Adipose tissue (tissue), 3 donors: ENCODE measurements around the gene UQCR11. TPM values are rescaled to one million over a fixed set of nuclear protein-coding genes. Genes with fewer than 3 reads are reported as not detected.
A peak's percentile ranks its signal among the peaks of the same experiment; 100 is the strongest.

Source experiments
- H3K27ac ChIP-seq: one replicate; pipeline ENCODE4 v1.5.1; 2013; ENCODE audit warnings: low read depth, low read length
- WGBS, 3 donors: extraction: QIAGEN DNeasy Blood & Tissue Kit; methylation state at CpG; one replicate each; pipeline ENCODE4 v1.1.7; 2013; 5-methylcytosine and 5-hydroxymethylcytosine counted together
- polyA plus RNA-seq, 3 donors: library from polyadenylated mRNA; stranded (reverse); fragments of 200-250 nt; gene quantifications; one replicate each; pipeline ENCODE4 v1.2.3, GENCODE V29; 2013
- donor health status: healthy with polysubstance abuse.
- donor health status: Bipolar disorder and iron deficiency.
- donor health status: healthy.

UQCR11 gene
- polyA plus RNA-seq, 3 donors: 64.5 to 179 (median 163) TPM

GRCh38 chr19:1602091-1602707 lies 3.1 kb downstream of the UQCR11 start:
- WGBS, 3 donors: 93 to 94% (median 94%) methylated on average over 21 of the region's 21 CpGs
- H3K27ac ChIP-seq: no peak overlapping the region

- H3K27ac ChIP-seq: no peak overlapping the region
- 89 to 93% (median 93%) methylated on average over 14 of the region's 14 CpGs for WGBS, 3 donors
Measured at GRCh38 chr19:1601613-1602064, 3.6 kb downstream of the UQCR11 start.

GRCh38 chr19:1599460-1599846 lies 5.8 kb downstream of the UQCR11 start:
- WGBS, 3 donors: 93 to 96% (median 94%) methylated on average over 15 of the region's 15 CpGs
- no peak overlapping the region for H3K27ac ChIP-seq

DNA sequence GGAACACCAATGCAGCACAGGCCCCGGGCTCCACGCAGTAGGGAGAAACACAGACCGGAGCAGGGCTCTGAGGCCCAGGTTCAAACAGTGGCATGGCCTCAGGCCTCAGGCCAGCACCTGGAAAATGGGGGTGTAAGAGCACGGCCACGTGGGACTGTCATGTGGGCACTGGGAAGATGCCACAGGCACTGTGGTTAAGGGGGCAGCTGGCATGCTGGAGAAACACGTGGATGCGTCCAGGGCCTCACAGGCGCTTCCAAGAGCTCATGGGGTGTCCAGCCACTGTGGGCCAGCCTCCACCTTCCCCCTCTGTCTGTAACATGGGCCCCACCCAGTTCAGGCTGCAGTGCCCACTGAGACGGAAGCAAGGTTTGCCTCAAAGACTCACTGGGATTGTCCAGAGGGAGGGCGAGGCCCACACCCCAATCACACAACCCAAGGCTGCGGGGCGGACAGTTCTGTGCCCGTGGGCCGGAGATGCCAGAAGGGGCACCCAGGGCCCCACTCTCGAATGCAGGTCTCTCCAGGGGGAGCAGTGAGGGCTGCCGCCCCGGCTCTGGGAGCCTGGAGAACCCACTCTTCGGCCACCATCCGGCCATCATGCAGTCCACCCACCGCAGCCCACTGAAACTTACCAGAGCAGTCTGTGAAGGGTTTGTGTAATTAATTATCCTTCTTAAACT lies 6.3 kb downstream of the UQCR11 start:
- 89 to 93% (median 90%) methylated on average over 20 of the region's 20 CpGs for WGBS, 3 donors
- H3K27ac ChIP-seq: no peak overlapping the region

- WGBS, 3 donors: 33 to 55% (median 47%) methylated on average over 9 to 10 of the region's 10 CpGs
- no peak overlapping the region for H3K27ac ChIP-seq
Measured at GRCh38 chr19:1593501-1593772, 11.8 kb downstream of the UQCR11 start.

DNA sequence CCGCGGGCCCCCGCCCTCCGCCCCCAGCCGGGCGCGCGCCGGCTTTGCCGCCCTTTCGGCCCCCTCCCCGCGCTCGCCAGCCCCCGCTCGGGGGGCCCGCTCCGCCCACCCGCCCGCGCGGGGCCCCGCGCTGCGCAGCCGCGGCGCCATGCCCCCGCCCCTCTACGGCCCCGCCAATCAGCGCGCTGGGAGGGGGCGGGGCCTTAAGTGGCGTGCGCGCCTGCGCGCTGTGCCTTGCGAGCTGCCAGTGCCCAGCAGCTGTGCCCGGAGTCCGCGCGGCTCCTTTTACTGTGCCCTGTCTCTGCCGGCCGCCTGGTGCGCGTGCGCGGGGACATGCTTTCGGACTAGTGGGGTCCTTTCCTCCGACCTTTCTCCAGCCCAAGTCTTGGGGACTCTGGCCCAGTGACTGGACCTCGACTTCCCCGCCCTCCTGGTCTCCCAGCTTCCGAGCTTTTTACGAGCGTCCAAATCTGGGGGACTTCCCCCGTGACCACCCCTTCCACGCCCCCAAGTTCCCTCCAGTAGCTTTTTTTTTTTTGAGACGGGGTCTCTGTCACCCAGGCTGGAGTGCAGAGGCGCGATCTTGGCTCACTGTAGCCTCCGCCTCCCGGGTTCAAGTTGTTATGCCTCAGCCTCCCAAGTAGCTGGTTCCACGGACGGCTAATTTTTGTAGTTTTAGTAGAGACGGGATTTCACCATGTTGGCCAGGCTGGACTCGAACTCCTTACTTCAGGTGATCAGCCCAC lies 12.3 kb downstream of the UQCR11 start, which contains the start of gene MBD3:
Gene MBD3, minus strand, starts transcription at position 111 of the 746 bp plus-strand sequence. CDS start 234 bp downstream, outside the sequence.
- peak within 1 kb of the TSS; percentile 81 for H3K27ac ChIP-seq
- 1% methylated on average over 37 to 68 of the region's 68 CpGs for WGBS, 3 donors

- H3K27ac ChIP-seq: peak overlapping the region; percentile 81
- 0 to 1% (median 0%) methylated on average over 64 to 94 of the region's 94 CpGs for WGBS, 3 donors
Measured at GRCh38 chr19:1592024-1592754, 13.1 kb downstream of the UQCR11 start.

- peak overlapping the region; percentile 81 for H3K27ac ChIP-seq
- 1 to 2% (median 1%) methylated on average over 29 to 31 of the region's 31 CpGs for WGBS, 3 donors
Measured at GRCh38 chr19:1591421-1592023, 13.7 kb downstream of the UQCR11 start.

- 29 to 31% (median 29%) methylated on average over 10 of the region's 10 CpGs for WGBS, 3 donors
- H3K27ac ChIP-seq: no peak overlapping the region
Measured at GRCh38 chr19:1590641-1591397, 14.4 kb downstream of the UQCR11 start.

- no peak overlapping the region for H3K27ac ChIP-seq
Measured at GRCh38 chr19:1587872-1588271, 17.4 kb downstream of the UQCR11 start.

GRCh38 chr19:1585243-1585580 lies 20.1 kb downstream of the UQCR11 start:
- 76 to 93% (median 93%) methylated on average over 11 to 13 of the region's 13 CpGs for WGBS, 3 donors
- H3K27ac ChIP-seq: no peak overlapping the region

More at GRCh38 chr19:1587872-1588271, 17.4 kb downstream of the UQCR11 start:
- WGBS, 3 donors: 65 to 74% (median 71%) methylated on average over 9 of the region's 9 CpGs

DNA sequence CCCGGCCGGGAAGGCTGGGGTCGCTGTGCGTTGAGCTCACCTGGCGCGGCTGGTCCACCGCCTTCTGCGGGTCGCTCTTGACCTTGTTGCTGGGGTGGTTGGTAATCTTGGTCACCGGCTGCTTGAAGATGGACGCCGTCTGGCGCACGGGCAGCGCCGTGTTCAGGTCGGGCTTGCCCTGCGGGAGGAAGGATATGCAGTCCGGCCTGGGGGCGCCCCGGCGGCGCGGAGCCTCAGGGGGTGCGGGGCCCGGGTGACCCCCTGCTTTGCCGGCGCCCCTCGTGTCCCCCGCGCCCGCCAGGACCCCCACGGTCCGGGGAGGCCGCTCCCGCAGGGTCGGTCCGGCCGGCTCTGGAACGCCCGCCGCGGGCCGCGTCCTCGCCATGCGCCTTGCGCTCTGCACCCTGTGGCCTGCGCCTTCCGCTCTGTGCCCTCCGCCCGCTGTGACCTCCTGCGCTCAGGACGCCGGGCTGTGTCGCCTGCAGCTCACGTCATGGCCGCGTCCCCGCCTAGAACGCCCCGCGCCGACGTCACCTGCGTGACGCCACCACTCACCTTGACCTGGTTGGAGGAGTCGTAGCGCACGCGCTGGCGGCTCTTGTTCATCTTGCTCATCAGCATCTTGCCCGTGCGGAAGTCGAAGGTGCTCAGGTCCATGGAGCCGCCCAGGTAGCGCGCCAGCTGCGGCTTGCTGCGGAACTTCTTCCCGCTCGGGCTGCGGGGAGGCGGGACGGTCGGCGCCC lies 20.6 kb downstream of the UQCR11 start:
- H3K27ac ChIP-seq: no peak overlapping the region
- 88 to 91% (median 91%) methylated on average over 55 to 87 of the region's 87 CpGs for WGBS, 3 donors

- H3K27ac ChIP-seq: no peak overlapping the region
- 68 to 93% (median 88%) methylated on average over 8 to 9 of the region's 9 CpGs for WGBS, 3 donors
Measured at GRCh38 chr19:1582201-1582600, 23.1 kb downstream of the UQCR11 start.

DNA sequence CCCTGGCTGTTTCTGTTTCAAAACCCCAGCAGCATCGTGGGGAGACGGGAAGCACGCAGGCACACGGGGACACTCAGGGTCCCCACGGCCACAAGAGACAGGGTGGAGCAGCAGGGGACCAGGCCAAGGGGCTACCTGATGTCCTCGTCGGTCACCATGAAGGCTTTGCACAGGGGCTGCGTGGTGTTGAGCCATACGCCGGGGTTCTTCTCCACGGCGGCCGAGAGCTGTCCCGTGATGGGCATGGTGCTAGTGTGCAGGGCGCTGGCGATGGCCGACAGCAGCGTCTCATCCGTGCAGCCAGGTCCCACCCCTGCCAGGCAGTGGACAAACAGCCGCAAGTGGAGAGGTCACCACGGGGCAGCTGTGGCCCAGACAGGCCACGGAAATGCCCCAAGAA lies 24.3 kb downstream of the UQCR11 start:
- WGBS, 3 donors: 93 to 98% (median 94%) methylated on average over 22 of the region's 22 CpGs
- H3K27ac ChIP-seq: no peak overlapping the region

GRCh38 chr19:1580382-1580781 lies 24.9 kb downstream of the UQCR11 start:
- no peak overlapping the region for H3K27ac ChIP-seq
- WGBS, 3 donors: 88 to 92% (median 89%) methylated on average over 19 to 20 of the region's 20 CpGs

GRCh38 chr19:1579222-1579621 lies 26.0 kb downstream of the UQCR11 start:
- 95 to 97% (median 96%) methylated on average over 16 to 20 of the region's 20 CpGs for WGBS, 3 donors
- H3K27ac ChIP-seq: no peak overlapping the region

DNA sequence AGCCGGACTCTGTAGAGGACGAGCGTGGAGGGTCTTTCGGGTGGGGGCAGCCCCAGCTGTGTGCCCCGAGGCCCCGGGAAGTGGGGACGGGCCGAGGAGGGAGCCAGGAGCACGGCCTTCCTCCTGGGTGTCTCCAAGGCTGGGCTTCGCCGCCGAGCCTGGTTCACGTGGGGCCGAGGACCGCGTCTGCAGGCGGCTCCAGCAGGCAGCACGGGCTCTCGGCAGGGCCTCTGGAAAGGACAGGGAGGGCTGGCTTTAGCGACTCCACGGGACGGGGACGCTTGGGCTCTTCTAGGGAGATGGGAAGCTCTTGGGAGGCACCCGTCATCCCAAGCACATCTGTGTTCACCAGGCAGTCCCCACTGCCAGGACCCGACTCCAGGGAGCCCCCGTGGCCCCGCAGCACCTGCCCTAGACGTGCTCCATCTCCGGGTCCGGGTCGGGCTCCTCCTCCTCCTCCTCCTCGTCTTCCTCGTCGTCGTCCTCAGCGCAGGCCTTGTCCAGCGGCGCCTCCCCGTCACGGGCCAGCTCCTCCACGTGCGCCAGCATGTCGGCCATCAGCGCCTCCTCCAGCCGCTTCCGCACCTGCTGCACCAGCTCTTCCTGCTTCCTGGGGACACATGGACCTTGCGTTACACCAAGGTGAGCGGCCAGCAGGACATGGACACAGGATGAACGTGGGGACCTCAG lies 27.2 kb downstream of the UQCR11 start:
- no peak overlapping the region for H3K27ac ChIP-seq
- WGBS, 3 donors: 89 to 92% (median 91%) methylated on average over 47 to 49 of the region's 49 CpGs
